Measurements from ENCODE around the gene UGDH. TPM values are rescaled to one million over a fixed set of nuclear protein-coding genes. Genes with fewer than 3 reads are reported as not detected.

The UGDH gene
- total and polyA plus RNA-seq, 2 of the 13 experiments (the other 11 are each of a cell fraction or from before 2014, with no cell fraction given), result 99.0 to 384 TPM

DNA sequence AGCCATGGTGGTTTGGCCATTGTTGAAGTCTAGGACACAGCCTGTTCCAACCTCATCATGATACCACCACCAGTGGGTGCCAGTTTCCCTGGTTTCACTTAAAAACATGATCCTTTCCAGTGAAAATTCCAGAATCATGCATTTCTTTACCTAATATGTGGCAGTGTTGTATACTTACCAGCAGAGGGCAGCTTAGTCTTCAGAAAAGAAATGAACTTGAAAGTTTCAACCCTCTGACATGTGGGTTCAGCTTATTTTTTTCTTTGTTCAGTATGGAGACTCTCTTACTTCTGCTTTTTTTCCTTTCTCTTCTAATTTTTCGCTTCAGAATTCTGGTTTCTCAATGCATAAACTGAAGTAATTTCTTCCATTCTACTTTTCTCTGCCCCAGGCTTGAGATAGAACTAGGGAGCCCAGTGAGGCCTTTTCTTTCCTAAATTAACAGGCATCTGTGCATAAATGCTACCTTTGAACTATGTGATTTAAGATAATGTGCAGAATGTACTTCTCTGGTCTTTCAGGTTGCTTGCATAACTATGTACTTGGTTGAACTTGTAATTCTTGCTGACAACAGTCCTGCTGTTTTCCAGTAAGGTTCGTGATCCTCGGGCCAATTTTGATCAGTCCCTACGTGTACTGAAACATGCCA is 57.7 kb downstream of the UGDH start (continued):
- TF ChIP-seq ZHX2 (IDR thresholded peaks at IDR 0.05; ENCODE audit: low read depth) (no peak), ZHX2 (CRISPR knock-in tag; IDR thresholded peaks at IDR 0.05; ENCODE audit: borderline replicate concordance) (no peak), ZNF121 (CRISPR knock-in tag; IDR thresholded peaks at IDR 0.05) (no peak), KLF16 (CRISPR knock-in tag; IDR thresholded peaks at IDR 0.05) (peak in 1 of 2 experiments; percentile 81; a peak in 1 of 4 replicates), PPARG (CRISPR knock-in tag; conservative IDR thresholded peaks at IDR 0.05) (peak; percentile 54; the same call in 1 of the 2 replicates), ZNF563 (CRISPR knock-in tag; IDR thresholded peaks at IDR 0.05) (no peak), SSRP1 (CRISPR knock-in tag; IDR thresholded peaks at IDR 0.05) (no peak), MIER2 (CRISPR knock-in tag; IDR thresholded peaks at IDR 0.05) (peak; percentile 21; the same call in 1 of the 2 replicates), ZKSCAN5 (CRISPR knock-in tag; IDR thresholded peaks at IDR 0.05) (no peak), ZZZ3 (CRISPR knock-in tag; IDR thresholded peaks at IDR 0.05; ENCODE audit: borderline replicate concordance) (no peak), ZNF773 (CRISPR knock-in tag; IDR thresholded peaks at IDR 0.05; ENCODE audit: borderline replicate concordance) (no peak)
- TF ChIP-seq, protein P1, sequence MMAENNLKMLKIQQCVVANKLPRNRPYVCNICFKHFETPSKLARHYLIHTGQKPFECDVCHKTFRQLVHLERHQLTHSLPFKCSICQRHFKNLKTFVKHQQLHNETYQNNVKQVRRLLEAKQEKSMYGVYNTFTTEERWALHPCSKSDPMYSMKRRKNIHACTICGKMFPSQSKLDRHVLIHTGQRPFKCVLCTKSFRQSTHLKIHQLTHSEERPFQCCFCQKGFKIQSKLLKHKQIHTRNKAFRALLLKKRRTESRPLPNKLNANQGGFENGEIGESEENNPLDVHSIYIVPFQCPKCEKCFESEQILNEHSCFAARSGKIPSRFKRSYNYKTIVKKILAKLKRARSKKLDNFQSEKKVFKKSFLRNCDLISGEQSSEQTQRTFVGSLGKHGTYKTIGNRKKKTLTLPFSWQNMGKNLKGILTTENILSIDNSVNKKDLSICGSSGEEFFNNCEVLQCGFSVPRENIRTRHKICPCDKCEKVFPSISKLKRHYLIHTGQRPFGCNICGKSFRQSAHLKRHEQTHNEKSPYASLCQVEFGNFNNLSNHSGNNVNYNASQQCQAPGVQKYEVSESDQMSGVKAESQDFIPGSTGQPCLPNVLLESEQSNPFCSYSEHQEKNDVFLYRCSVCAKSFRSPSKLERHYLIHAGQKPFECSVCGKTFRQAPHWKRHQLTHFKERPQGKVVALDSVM (CRISPR knock-in tag; IDR thresholded peaks at IDR 0.05), result no peak
- TF ChIP-seq, protein P2, sequence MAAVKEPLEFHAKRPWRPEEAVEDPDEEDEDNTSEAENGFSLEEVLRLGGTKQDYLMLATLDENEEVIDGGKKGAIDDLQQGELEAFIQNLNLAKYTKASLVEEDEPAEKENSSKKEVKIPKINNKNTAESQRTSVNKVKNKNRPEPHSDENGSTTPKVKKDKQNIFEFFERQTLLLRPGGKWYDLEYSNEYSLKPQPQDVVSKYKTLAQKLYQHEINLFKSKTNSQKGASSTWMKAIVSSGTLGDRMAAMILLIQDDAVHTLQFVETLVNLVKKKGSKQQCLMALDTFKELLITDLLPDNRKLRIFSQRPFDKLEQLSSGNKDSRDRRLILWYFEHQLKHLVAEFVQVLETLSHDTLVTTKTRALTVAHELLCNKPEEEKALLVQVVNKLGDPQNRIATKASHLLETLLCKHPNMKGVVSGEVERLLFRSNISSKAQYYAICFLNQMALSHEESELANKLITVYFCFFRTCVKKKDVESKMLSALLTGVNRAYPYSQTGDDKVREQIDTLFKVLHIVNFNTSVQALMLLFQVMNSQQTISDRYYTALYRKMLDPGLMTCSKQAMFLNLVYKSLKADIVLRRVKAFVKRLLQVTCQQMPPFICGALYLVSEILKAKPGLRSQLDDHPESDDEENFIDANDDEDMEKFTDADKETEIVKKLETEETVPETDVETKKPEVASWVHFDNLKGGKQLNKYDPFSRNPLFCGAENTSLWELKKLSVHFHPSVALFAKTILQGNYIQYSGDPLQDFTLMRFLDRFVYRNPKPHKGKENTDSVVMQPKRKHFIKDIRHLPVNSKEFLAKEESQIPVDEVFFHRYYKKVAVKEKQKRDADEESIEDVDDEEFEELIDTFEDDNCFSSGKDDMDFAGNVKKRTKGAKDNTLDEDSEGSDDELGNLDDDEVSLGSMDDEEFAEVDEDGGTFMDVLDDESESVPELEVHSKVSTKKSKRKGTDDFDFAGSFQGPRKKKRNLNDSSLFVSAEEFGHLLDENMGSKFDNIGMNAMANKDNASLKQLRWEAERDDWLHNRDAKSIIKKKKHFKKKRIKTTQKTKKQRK (IDR thresholded peaks at IDR 0.05; ENCODE audit: low read length), result no peak
- TF ChIP-seq, protein P3, sequence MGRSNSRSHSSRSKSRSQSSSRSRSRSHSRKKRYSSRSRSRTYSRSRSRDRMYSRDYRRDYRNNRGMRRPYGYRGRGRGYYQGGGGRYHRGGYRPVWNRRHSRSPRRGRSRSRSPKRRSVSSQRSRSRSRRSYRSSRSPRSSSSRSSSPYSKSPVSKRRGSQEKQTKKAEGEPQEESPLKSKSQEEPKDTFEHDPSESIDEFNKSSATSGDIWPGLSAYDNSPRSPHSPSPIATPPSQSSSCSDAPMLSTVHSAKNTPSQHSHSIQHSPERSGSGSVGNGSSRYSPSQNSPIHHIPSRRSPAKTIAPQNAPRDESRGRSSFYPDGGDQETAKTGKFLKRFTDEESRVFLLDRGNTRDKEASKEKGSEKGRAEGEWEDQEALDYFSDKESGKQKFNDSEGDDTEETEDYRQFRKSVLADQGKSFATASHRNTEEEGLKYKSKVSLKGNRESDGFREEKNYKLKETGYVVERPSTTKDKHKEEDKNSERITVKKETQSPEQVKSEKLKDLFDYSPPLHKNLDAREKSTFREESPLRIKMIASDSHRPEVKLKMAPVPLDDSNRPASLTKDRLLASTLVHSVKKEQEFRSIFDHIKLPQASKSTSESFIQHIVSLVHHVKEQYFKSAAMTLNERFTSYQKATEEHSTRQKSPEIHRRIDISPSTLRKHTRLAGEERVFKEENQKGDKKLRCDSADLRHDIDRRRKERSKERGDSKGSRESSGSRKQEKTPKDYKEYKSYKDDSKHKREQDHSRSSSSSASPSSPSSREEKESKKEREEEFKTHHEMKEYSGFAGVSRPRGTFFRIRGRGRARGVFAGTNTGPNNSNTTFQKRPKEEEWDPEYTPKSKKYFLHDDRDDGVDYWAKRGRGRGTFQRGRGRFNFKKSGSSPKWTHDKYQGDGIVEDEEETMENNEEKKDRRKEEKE (IDR thresholded peaks at IDR 0.05), result no peak
